Measurements from ENCODE around the gene LRP3. TPM values are rescaled to one million over a fixed set of nuclear protein-coding genes. Genes with fewer than 3 reads are reported as not detected.

Gene LRP3
- total RNA-seq, 1 donor from 2014 or later = 9.0 TPM

- DNase-seq (ENCODE audit: low read depth) (peak; percentile 30), FAIRE-seq (no peak)
- no peaks in the 10 kb centered on the region for H3K36me3 ChIP-seq (ENCODE audit: control insufficient read depth, insufficient read depth, low read length)
- TF ChIP-seq CTCF (IDR thresholded peaks at IDR 0.05; ENCODE audit: insufficient read depth, low read length, severe bottlenecking) = no peak
- no peak overlapping the region for H3K4me3 ChIP-seq (ENCODE audit: low read depth, low read length)
- H3K27me3 ChIP-seq (ENCODE audit: control insufficient read depth, insufficient read depth, low read length) = no peaks in the 10 kb centered on the region
Measured at GRCh38 chr19:33156334-33156733, 37.8 kb upstream of the LRP3 start.

- Histone ChIP-seq H3K4me3 (ENCODE audit: low read depth, low read length) (no peak overlapping the region), H3K27me3 (ENCODE audit: control insufficient read depth, insufficient read depth, low read length) (no peaks in the 10 kb centered on the region), H3K36me3 (ENCODE audit: control insufficient read depth, insufficient read depth, low read length) (no peaks in the 10 kb centered on the region)
- FAIRE-seq (no peak), DNase-seq (ENCODE audit: low read depth) (no peak)
- TF ChIP-seq CTCF (IDR thresholded peaks at IDR 0.05; ENCODE audit: insufficient read depth, low read length, severe bottlenecking) = no peak
Measured at GRCh38 chr19:33157906-33158305, 36.2 kb upstream of the LRP3 start.

GRCh38 chr19:33158365-33158764 lies 35.8 kb upstream of the LRP3 start:
- no peak for TF ChIP-seq CTCF (IDR thresholded peaks at IDR 0.05; ENCODE audit: insufficient read depth, low read length, severe bottlenecking)
- DNase-seq (ENCODE audit: low read depth) (no peak), FAIRE-seq (no peak)
- no peaks in the 10 kb centered on the region for H3K27me3 ChIP-seq (ENCODE audit: control insufficient read depth, insufficient read depth, low read length)
- H3K4me3 ChIP-seq (ENCODE audit: low read depth, low read length) = no peak overlapping the region
- no peaks in the 10 kb centered on the region for H3K36me3 ChIP-seq (ENCODE audit: control insufficient read depth, insufficient read depth, low read length)

- Histone ChIP-seq H3K4me3 (ENCODE audit: low read depth, low read length) (no peak overlapping the region), H3K36me3 (ENCODE audit: control insufficient read depth, insufficient read depth, low read length) (no peaks in the 10 kb centered on the region), H3K27me3 (ENCODE audit: control insufficient read depth, insufficient read depth, low read length) (no peaks in the 10 kb centered on the region)
- FAIRE-seq (no peak), DNase-seq (ENCODE audit: low read depth) (no peak)
- no peak for TF ChIP-seq CTCF (IDR thresholded peaks at IDR 0.05; ENCODE audit: insufficient read depth, low read length, severe bottlenecking)
Measured at GRCh38 chr19:33159149-33159548, 35.0 kb upstream of the LRP3 start.

- H3K4me3 ChIP-seq (ENCODE audit: low read depth, low read length) = no peak overlapping the region
- no peaks in the 10 kb centered on the region for H3K36me3 ChIP-seq (ENCODE audit: control insufficient read depth, insufficient read depth, low read length)
- FAIRE-seq (no peak), DNase-seq (ENCODE audit: low read depth) (no peak)
- TF ChIP-seq CTCF (IDR thresholded peaks at IDR 0.05; ENCODE audit: insufficient read depth, low read length, severe bottlenecking) = no peak
- H3K27me3 ChIP-seq (ENCODE audit: control insufficient read depth, insufficient read depth, low read length) = no peaks in the 10 kb centered on the region
Measured at GRCh38 chr19:33159893-33160292, 34.2 kb upstream of the LRP3 start.

- no peak for TF ChIP-seq CTCF (IDR thresholded peaks at IDR 0.05; ENCODE audit: insufficient read depth, low read length, severe bottlenecking)
- DNase-seq (ENCODE audit: low read depth) = no peak
- Histone ChIP-seq H3K27me3 (ENCODE audit: control insufficient read depth, insufficient read depth, low read length) (no peaks in the 10 kb centered on the region), H3K36me3 (ENCODE audit: control insufficient read depth, insufficient read depth, low read length) (no peaks in the 10 kb centered on the region), H3K4me3 (ENCODE audit: low read depth, low read length) (no peak overlapping the region)
- FAIRE-seq = no peak
Measured at GRCh38 chr19:33161201-33161600, 32.9 kb upstream of the LRP3 start.
